ENCODE data around the gene RAD23B.
A peak's percentile ranks its signal among the peaks of the same experiment; 100 is the strongest.
"Not testable (repeated sequence)": the region's sequence is repeated elsewhere in the genome, so short reads cannot be mapped to it uniquely, and the experiment has no call there.

The RAD23B gene

DNA sequence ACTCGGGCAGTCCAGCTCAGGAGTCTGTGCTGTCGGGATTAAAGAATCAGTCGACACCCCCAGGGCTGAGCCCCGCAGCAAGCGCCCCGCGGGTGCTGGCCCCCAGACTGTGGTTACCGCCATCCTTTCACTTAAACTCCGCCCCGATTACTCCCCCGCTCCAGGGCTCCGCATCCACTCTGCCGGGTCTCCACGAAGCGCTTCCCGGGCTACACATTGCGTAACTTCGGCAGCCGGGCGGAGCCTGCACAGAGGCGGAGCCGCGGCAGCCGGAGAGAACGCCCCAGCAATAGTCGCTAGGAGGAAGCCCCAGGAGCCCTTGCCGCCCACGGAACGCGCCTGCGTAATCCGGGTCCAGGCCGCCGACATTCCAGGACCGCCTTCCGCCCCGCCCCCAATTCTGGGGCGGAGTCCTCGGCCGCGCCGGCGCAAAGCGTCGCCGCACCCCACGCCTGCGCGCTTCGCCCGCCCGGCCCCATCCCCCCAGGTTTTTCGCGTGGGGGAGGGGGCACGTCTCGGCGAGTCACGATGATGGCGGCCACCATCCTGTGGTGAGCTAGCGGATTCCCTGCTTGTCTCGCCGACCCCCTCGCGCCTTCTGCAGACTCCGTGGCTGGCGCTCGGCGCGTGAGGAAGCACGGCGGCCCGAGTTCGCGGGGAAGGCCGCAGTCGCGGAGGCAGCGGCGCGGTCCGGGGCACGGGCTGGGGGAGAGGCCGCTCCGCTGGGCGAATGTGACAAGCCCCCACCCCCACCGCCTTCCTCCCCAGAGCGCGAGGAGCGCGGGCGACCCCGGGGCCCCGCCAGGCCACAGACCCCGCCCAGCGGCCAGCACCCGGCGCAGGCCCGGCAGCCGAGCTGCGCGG is at the start of gene RAD23B:
Gene RAD23B, plus strand, starts transcription at position 521 of the 864 bp plus-strand sequence. CDS start 351 bp downstream, outside the sequence.
- DNase-seq (ENCODE audit: low spot score), result peak; percentile 98

DNA sequence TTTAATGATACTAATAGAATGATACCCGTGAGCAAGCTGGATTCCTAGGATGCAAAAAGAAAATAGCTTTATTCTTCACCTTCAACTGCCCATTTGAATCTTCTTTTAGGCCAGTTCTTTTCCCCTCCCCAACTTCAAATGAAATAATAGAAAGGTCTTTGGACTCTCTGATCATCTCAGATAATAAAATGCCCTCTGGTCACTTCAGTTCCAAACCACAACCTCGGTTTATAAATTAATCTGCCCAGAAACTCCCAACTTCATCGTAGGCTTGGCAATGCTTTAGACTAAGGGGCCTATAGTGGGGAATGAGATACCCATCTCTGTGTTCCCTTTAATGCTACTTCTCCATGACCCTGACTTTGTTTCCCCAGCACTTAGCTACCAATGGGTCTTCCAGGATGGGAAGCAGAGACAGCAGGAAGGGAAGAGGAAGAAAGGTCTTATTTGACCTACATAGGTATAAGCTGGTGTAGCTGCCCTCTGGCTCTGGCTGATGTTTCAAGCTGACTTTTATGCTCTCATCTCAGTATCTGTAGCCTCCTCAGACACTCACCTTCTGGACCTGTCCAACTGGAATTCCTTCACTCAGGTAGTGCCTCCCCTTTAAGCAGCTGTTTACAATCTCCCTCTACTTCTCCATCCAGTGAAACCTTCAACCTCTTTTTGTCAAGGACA is 47.2 kb upstream of the RAD23B start:
- DNase-seq (ENCODE audit: low spot score), result no peak

DNA sequence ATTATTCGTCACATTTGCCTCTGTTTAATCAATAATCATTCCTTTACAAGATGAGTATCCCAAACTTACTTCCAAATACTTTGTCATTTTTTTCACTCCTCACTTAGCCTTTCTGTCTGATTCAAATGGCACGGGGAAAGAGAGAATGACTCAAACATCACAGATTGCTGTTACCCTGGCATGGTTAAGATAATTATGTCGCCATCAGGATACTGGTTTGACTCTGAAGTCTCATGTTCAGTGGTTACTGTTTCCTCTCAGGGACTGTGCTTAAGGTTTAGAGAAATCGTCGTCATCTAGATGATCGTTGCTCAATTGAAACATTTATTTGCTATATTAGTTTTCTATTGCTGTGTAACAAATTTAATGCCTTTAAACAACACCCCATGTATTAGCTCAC is 45.2 kb upstream of the RAD23B start:
- no peak for DNase-seq (ENCODE audit: low spot score)

DNA sequence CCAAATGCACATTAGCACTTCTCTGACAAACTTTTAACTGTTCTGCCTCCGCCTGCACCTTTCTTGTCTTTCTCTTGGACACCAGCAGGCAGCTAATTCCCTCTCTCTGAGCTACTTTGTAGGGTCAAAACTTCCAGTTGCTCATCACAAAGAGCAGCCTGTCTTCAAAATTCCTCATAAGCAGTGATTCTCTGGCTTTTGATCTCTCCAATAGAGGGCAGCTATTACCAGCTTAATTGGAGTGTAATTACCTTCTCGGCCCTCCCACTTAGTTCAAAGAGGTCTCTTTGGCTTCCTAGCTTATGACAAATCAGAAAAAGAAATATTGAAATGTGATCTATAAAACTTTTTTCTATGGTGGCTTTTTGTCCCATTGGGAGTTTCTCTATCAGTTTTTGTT is 43.6 kb upstream of the RAD23B start:
- DNase-seq (ENCODE audit: low spot score), result no peak

DNA sequence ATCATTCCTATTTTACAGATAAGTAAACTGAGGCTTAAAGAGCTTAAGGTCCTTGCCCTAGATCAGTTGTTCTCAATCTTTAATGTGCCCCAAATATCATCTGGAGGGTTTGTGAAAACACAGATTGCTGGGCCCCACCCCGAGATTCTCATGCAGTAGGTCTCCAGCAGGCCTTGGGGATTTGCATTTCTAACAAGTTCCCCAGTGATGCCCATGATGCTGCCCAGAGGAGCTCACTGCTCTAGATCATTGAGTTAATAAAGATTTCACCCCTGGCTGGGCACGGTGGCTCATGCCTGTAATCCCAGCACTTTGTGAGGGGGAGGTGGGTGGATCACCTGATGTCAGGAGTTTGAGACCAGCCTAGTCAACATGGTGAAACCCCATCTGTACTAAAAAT is 42.8 kb upstream of the RAD23B start:
- DNase-seq (ENCODE audit: low spot score), result no peak

DNA sequence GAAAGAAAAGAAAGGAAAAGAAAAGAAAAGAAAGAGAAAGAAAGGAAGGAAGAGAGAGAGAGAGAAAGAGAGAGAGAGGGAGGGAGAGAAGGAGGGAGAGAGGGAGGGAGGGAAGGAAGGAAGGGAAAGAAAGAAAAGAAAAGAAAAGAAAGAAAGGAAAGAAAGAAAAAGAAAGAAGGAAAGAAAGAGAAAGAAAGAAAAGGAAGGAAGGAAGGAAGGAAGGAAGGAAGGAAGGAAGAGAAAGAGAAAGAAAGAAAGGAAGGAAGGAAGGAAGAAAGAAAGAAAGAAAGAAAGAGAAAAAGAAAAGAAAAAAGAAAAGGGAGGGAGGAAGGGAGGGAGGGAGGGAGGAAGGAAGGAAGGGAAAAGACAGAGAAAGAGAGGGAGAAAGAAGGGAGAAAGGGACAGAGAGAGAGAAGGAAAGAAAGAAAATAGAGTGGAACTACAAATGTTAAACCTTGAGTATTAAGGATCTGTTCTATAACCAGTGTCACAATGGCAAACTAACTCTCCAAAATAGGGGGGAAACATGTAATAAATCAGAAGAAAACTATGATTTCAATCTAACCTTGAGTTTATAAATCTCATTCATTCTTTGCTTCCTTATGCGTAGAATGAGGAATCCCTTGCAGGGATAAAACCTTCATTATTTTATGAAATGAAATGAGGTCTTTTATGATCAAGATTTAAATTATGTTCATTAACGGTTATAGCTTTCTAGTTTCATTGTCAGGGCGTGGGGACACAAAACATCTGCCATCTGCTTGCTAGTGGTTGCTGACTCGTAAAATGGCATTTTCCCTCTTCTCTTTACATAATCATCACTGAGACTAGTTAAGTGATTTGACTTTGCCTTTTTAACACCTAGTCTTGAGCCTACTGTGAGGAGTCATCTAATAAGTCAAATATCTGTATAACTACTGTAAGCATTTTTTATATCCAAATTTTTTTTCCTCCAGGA is 40.7 kb upstream of the RAD23B start:
- no peak for DNase-seq (ENCODE audit: low spot score)

DNA sequence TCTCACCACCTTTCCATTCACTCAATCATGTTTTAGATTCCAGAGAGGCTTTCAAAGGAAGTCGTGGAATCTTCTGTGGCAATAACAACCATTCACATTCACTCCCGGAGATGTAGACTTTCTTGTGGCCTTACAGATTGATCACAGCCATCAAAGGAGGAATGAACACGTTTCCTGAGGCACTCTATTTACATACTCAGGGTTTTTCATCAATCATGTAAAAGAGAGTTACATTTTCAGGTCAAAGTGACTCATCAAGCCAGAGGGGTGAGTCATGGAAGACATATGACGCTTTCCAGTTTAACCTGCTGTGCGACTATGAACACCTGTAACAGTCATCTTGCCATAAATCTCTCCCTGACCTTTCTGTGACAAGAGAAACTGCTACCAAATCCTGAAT is 39.3 kb upstream of the RAD23B start:
- DNase-seq (ENCODE audit: low spot score), result no peak

DNA sequence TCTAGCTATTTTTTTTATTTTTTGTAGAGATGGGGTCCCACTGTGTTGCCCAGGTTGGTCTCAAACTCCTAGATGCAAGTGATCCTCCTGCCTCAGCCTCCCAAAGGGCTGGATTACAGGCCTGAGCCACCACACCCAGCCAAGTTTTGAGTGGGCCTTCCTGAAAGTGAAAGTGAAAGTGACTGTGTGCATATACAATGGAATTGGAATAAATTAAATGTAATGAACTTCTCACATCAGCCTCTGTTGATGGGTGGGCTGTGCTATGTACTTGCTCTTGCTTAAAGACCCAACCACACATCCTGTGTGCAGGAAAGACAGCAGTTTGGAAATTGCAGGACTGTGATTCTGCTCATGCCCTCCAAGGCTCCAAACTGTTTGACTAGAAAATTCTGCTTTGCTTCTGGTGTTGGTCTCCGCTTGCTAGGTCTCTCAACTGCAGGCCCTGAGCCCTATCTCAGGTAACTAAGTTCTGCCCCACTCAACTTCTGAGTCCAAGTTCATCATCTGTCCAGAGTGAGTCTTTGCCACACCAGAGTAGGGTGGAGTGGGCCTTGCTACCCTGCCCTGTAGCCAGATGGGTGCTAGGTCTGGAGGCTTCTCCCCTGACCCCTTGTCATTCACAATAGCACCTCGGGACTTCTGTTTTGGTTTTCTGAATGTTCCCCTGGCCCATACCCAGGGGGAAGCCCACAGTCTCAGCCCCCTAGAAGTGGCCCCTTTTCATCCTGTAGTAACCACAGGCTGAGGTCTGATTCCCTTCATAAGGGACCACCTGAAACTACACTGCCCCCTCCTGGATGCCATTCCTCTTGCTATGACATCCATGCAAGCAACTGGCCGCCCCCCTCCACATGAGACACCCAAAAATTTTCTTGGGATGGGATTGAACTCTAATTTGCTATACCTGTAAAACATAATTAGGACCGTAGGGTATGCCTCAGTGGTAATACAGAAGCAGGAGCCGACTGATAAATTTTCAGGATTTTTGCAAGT is 36.5 kb upstream of the RAD23B start:
- DNase-seq (ENCODE audit: low spot score), result no peak

DNA sequence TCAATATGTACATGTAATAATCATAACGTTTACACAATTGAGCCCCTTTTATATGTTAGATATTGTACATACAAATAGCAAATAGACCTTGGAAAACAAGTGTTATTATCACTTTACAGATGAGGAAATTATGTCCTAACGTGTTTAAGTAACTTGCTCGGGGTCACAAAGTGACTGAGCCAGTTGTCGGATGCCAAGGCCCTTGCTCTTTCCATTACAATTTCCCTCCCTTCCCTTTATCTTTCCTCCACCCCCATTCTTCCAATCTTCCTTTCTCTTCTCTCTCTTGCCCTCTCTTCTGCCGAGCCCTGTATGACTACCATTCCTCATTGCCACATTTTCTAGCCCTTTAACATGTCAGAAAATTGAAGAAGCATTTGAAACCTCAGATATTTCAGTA is 34.4 kb upstream of the RAD23B start:
- no peak for DNase-seq (ENCODE audit: low spot score)

DNA sequence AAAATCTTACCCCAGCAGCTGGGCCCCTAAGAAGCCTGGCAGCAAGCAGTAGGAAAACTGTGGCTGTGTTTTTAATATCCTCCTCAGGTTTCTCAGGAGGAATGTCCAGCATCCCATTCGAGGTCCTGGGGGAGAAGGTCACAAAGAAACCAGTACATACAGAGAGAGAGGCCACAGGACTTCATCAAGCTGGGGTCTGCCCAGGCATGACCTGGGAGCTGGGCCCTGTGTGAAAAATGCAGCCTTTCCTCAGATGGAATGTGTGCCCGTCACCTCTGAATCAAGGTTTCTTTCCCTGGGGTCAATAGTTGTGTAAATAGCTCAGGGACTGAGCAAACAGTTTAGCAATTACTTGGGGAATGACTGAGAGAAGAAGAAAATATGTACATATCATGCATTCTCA is 33.9 kb upstream of the RAD23B start:
- peak; percentile 19 for DNase-seq (ENCODE audit: low spot score)

DNA sequence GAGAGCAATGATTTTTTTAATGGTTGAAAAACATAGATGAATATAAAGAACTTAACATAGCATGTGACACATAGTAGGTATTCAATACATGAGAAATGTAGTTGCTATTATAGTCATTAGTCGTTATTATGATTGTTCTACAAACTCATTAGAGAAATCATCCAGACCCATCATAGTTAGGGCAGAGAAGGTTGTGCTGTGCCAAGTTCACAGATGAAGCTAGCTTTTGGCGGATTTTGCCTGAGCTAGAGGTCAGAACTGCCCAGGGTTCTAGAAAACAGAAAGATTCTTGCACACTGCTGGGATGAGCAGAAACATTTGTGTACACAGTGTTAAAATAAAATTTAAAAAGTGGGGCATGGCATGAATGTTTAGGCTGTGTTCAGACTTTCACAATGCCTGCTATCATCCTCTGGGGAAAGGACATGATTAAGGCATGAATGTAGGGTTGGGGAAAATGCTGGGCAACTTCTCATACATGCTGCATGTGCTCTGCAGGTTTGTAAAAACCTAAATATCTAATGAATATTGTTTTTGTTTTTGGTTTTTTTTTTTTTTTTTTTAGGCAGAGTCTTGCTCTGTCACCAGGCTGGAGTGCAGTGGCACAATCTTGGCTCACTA is 33.3 kb upstream of the RAD23B start:
- DNase-seq (ENCODE audit: low spot score), result no peak

DNA sequence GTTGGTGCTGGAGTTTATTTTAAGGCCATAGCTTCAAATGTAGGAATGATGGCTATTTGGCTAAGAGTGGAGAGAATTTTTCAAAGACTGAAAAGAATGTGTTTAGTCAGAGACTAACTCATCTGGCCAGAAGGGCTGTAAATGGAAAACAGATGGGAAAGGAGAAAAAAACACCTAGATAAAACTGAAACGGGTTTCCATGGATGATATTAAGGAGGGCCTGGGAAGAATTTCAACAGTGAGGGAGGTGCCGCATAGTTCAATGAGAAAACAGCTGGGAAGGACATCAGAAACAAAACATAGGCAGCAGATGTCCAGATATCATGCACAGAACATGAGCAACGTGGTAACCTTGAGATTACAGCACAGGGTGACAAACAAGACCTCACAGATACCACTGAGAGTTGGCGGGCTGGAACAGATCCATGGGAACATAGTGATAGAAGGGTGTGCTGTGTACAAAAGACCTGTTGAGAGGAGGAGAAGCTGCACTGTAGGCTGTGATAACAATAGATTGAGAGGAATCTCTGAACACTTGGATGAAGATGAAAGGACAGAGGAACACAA is 31.2 kb upstream of the RAD23B start:
- no peak for DNase-seq (ENCODE audit: low spot score)

DNA sequence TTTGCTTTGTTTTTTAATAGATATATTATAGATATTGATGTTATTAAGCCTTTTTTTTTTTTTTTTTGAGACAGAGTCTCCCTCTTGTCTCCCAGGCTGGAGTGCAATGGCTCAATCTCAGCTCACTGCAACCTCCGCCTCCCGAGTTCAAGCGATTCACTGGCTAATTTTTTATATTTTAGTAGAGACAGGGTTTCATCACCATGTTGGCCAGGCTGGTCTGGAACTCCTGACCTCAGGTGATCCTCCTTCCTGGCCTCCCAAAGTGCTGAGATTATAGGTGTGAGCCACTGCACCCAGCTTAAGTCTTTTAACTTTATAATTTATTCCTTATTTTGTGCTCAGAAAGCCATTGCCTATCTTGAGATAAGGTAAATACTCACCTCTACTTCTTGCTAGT is 24.2 kb upstream of the RAD23B start:
- no peak for DNase-seq (ENCODE audit: low spot score)

DNA sequence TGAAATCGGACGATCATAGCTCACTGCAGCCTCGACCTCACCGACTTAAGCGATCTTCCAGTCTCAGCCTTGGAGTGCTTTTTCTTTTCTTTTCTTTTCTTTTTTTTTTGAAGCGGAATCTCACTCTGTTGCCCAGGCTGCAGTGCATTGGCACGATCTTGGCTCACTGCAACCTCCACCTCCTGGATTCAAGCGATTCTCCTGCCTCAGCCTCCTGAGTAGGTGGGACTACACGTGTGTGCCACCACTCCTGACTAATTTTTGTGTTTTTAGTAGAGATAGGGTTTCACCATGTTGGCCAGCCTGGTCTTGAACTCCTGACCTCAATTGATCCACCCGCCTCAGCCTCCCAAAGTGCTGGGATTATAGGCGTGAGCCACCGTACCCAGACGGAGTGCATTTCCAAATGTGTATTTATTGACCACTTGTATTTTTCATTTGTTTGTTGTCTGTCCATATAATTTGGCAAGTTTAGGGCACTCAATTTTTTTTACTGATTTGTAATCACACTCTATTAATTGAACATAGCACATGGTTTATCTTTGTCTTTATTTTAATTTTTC is 23.2 kb upstream of the RAD23B start:
- not testable (repeated sequence) for DNase-seq (ENCODE audit: low spot score)

DNA sequence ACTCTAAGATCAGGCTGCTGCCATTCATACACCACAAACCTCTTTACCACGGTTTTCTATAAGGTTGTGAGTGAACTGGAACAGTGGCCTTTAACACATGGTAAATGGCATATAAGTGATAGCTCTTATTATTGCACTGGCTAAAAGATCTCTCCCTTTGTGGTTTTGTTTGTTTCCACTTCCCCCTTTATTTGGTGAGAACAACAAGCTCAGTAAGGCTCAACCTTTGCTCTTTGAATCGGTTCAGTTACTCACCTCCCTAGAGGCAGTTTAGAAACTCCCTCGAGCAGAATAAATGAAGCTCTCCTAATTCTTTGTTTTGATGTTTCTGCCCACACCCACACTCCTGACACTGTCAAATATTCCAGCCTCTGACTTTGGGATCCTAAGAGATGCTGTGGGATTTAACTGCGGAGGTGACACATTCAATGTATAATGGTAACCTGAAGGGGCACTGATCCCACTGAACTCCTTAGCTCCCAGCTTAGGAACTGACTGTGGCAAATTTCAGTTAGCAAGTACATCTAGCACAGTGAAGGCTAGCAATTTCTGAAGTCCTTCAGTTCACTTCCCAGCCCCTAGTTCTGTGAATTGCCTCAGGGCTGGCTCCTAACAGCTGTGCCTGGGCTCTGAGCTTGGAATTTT is 22.5 kb upstream of the RAD23B start:
- no peak for DNase-seq (ENCODE audit: low spot score)

DNA sequence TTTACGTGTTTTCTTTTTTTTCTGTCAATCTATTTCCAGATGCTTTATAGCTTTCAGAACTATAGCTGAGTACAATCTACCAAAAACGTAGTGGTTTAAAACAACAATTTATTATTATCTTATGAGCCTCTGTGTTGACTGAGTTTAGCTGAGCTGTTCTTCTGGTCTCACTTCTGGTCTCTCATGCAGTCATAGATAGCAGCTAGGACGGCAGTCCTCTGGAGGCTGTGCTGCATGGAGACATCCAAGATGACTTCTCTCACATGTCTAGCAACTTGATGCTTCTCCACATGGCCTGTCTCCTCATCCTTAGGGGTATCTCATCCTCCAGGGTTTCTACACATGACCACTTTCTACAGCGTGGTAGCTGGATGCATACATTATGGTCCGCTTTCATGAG is 22.0 kb upstream of the RAD23B start:
- DNase-seq (ENCODE audit: low spot score), result no peak

DNA sequence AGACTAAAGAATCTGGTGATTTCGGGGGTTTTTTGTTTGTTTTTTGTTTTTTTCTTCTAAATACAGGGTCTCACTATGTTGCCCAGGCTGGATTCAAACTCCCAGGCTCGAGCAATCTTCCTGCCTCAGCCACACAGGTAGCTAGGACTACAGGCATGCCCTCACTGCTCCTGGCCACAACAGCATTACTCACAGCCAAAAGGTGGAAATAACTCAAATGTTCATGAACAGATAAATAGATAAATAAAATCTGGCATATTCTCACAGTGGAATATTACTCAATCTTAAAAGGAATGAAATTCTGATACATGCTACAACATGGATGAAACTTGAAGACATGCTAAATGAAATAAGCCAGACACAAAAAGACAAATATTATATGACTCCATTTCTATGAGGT is 19.8 kb upstream of the RAD23B start:
- DNase-seq (ENCODE audit: low spot score), result no peak

DNA sequence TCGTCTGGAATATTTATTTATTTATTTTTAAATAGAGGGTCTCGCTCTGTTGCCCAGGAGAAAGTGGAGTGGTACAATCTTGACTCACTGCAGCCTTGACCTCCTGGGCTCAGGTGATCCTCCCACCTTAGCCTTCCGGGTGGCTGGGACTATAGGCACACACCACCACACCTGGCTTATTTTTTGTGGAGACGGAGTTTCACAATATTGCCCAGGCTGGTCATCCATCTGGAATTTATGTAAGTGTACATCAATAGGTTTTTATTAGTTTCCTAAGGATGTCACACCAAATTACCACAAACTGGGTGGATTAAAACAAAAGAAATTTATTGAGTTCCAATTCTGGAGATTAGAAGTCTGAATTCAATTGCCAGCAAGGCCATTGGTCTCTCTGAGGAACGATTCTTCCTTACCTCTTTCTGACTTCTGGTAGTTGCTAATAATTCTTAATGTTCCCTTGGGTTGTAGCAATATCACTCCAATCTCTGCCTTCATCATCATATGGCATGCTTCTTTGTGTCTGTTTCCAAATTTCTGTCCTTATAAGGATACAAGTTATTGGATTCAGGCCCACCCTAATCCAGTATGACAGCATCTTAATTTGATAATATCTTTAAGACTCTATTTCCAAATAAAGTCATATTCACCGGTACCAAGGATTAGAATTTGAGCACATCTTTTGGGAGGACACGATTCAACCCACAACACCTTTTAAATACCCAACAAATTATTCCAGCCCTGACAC is 16.3 kb upstream of the RAD23B start:
- no peak for DNase-seq (ENCODE audit: low spot score)

DNA sequence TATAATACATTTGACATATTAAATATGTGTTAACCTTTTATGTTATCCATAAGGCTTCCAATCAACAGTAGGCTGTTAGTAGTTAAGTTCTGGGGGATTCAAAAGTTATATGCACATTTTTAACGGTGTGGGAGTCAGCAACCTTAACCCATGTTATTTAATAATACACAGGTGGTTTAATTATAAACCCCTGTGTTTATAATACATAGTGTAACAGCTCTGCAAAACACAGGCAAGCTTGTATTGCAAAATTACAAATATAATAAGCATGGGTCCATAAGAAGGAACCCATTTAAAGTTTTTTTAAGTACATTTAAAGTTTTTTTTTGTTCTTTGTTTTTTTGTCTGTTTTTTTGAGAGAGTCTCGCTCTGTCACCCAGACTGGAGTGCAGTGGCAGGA is 14.5 kb upstream of the RAD23B start:
- DNase-seq (ENCODE audit: low spot score), result no peak
